ENCODE data around the gene THAP3. TPM values are rescaled to one million over a fixed set of nuclear protein-coding genes. Genes with fewer than 3 reads are reported as not detected.

Gene THAP3
- total and polyA plus RNA-seq, 2 of the 4 experiments (the other 2 are of a cell fraction), result 14.2 to 14.9 TPM

DNA sequence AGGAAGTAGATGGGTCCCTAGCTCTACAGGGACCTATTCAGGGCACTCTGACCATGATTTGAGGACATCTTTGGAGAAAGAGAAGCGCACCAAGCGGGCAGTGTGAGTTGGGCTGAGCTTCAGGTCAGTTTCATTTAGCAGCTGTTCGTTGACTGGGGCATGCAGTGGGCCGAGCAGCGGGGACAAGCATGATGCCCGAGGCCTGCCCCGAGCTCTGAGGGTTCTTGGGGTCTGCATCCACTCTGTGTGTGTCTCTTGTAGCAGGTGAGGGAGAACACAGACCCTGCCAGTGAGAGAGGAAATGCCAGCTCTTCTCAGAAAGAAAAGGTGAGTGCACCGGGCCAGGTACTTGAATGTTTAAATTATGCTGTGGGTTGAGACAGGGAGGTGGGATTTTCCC, 5.4 kb downstream of the THAP3 start:
- Histone ChIP-seq H3K4me2 (ENCODE audit: low read depth, low read length) (no peak overlapping the region), H3K9me1 (ENCODE audit: insufficient read depth, low read length) (peaks cover 4% of the 10 kb centered on the region; the same call in 1 of the 2 replicates), H3K23ac (ENCODE audit: low read depth, low read length) (no peak overlapping the region), H3K79me1 (ENCODE audit: low read depth in 1 of 2, low read length in 2 of 2) (peaks cover 17 to 52% of the 10 kb centered on the region in 2 experiments), H3K56ac (ENCODE audit: extremely low read depth, insufficient read depth, low read length) (no peak overlapping the region), H4K91ac (ENCODE audit: insufficient read depth, low read depth, low read length) (no peak overlapping the region), H3K36me3 (ENCODE audit: control insufficient read depth, insufficient read depth, low read length) (peaks cover 56% of the 10 kb centered on the region), H3K18ac (ENCODE audit: low read depth, low read length) (no peak overlapping the region), H2BK120ac (ENCODE audit: low read depth, low read length) (no peak overlapping the region), H3K27me3 (ENCODE audit: control insufficient read depth, insufficient read depth, low read length) (no peaks in the 10 kb centered on the region), H2AFZ (replicated peaks; ENCODE audit: low read length, poor library complexity) (no peak overlapping the region), H2BK15ac (ENCODE audit: low read depth, low read length) (no peak overlapping the region), H4K8ac (ENCODE audit: low read depth in 2 of 2, low read length in 2 of 2) (no peak overlapping the region), H2BK20ac (ENCODE audit: low read depth, low read length) (no peak overlapping the region), H3K4me1 (ENCODE audit: control insufficient read depth, insufficient read depth, low read length) (peaks cover 3% of the 10 kb centered on the region; the same call in 1 of the 2 replicates), H3K4ac (ENCODE audit: low read depth, low read length) (no peak overlapping the region), H2BK5ac (ENCODE audit: low read depth, low read length, poor library complexity, severe bottlenecking) (no peak overlapping the region), H2AK9ac (replicated peaks; ENCODE audit: low read depth, low read length, poor library complexity) (peak overlapping the region; percentile 44), H3K9me3 (ENCODE audit: control insufficient read depth, insufficient read depth, low read length) (no peaks in the 10 kb centered on the region), H3K4me3 (ENCODE audit: insufficient read depth, low read depth, low read length) (no peak overlapping the region), H4K20me1 (ENCODE audit: insufficient read depth, low read length) (peaks cover 27% of the 10 kb centered on the region), H3K27ac (ENCODE audit: insufficient read depth, low read length) (no peak overlapping the region), H2AK5ac (ENCODE audit: low read depth, low read length) (no peak overlapping the region), H3K9ac (ENCODE audit: low read depth, low read length) (no peak overlapping the region), H4K5ac (ENCODE audit: low read depth, low read length) (no peak overlapping the region), H3K14ac (replicated peaks; ENCODE audit: low read depth, low read length) (no peak overlapping the region)
- in situ Hi-C loops (cut with MboI; ENCODE audit: low sequenced_read_pairs) (no loop called here), intact Hi-C loops (cut with micrococcal nuclease) (no loop called here), dilution Hi-C loops (cut with HindIII; ENCODE audit: low sequenced_read_pairs, unreplicated experiment) (no loop called here)
- ChIA-PET CTCF (no interaction called here), POLR2A (ENCODE audit: unreplicated experiment) (interaction anchor here (0.6 kb wide), 1 partner anchor 92 kb away, joined by 5 read pairs; no protein-coding TSS in a partner anchor)
- no TSS peak for BruUV-seq (replicated peaks)
- DNase-seq (no peak), ATAC-seq (ENCODE audit: low read depth) (no peak)
- TF ChIP-seq MAFK (IDR thresholded peaks at IDR 0.05; ENCODE audit: low read depth, low read length) (no peak), MXI1 (IDR thresholded peaks at IDR 0.05; ENCODE audit: borderline replicate concordance, low read depth, low read length) (no peak), CEBPB (IDR thresholded peaks at IDR 0.05; ENCODE audit: low read depth, low read length) (no peak), ELK1 (IDR thresholded peaks at IDR 0.05; ENCODE audit: borderline replicate concordance, low read depth, low read length) (no peak), SMC3 (IDR thresholded peaks at IDR 0.05; ENCODE audit: low read depth, low read length) (no peak), RAD21 (IDR thresholded peaks at IDR 0.05; ENCODE audit: low read length) (no peak), USF2 (IDR thresholded peaks at IDR 0.05; ENCODE audit: low read depth, low read length) (no peak), FOS (IDR thresholded peaks at IDR 0.05; ENCODE audit: low read depth, low read length) (no peak), RFX5 (IDR thresholded peaks at IDR 0.05; ENCODE audit: low read depth, low read length) (no peak), CTCF (conservative IDR thresholded peaks at IDR 0.05; ENCODE audit: low read depth, low read length) (no peak), BHLHE40 (IDR thresholded peaks at IDR 0.05; ENCODE audit: low read depth, low read length) (no peak), POLR2A (IDR thresholded peaks at IDR 0.05; ENCODE audit: low read depth, low read length) (no peak), NFE2L2 (IDR thresholded peaks at IDR 0.05; ENCODE audit: low read depth, low read length) (no peak), CHD1 (IDR thresholded peaks at IDR 0.05; ENCODE audit: low read depth, low read length) (no peak), MAZ (IDR thresholded peaks at IDR 0.05; ENCODE audit: borderline replicate concordance, low read depth, low read length) (no peak), RCOR1 (IDR thresholded peaks at IDR 0.05; ENCODE audit: insufficient replicate concordance, low read length) (no peak)
- WGBS, 2 experiments (ENCODE audit: extremely low coverage in 2 of 2, insufficient read length in 1 of 2), result 94% methylated on average over 6 of the region's 8 CpGs; no CpG with 5 or more reads in 1 of the 2 experiments
